HEK293 (cell line): ENCODE measurements around the gene OPTN.

Experiments used
- EGR2 ChIP-seq: fragments of 450-650 bp; formaldehyde crosslinking; IDR thresholded peaks from 2 replicates; pipeline ENCODE4 v1.5.1; 2016; ENCODE audit warnings: low read depth, missing biosample characterization, missing genetic modification characterization
- GLI2 ChIP-seq: fragments of 450-650 bp; formaldehyde crosslinking; IDR thresholded peaks from 2 replicates; pipeline ENCODE4; 2017; ENCODE audit warnings: missing biosample characterization, missing genetic modification characterization, low read depth, borderline replicate concordance
- GLIS1 ChIP-seq: fragments of 450-650 bp; formaldehyde crosslinking; IDR thresholded peaks from 2 replicates; pipeline ENCODE4 v1.5.1; 2016; ENCODE audit warnings: missing biosample characterization, missing genetic modification characterization
- KLF1 ChIP-seq: fragments of 450-650 bp; formaldehyde crosslinking; IDR thresholded peaks from 2 replicates; pipeline ENCODE4 v1.5.1; 2016; ENCODE audit warnings: missing biosample characterization, missing genetic modification characterization
- KLF8 ChIP-seq: fragments of 450-650 bp; formaldehyde crosslinking; IDR thresholded peaks from 2 replicates; pipeline ENCODE4 v1.5.1; 2016; ENCODE audit warnings: missing biosample characterization, missing genetic modification characterization
- KLF9 ChIP-seq: fragments of 450-650 bp; formaldehyde crosslinking; IDR thresholded peaks from 2 replicates; pipeline ENCODE4 v1.5.1; 2016; ENCODE audit warnings: missing biosample characterization, missing genetic modification characterization, low read depth
- SALL2 ChIP-seq: fragments of 450-650 bp; formaldehyde crosslinking; IDR thresholded peaks from 2 replicates; pipeline ENCODE4 v1.5.0; 2017; ENCODE audit warnings: missing biosample characterization, mild to moderate bottlenecking, missing genetic modification characterization, borderline replicate concordance
- SCRT1 ChIP-seq: fragments of 450-650 bp; formaldehyde crosslinking; IDR thresholded peaks from 2 replicates; pipeline ENCODE4 v1.5.1; 2016; ENCODE audit warnings: missing biosample characterization, missing genetic modification characterization, borderline replicate concordance
- ZBTB20 ChIP-seq: fragments of 450-650 bp; formaldehyde crosslinking; IDR thresholded peaks from 2 replicates; pipeline ENCODE4 v1.5.1; 2016; ENCODE audit warnings: missing biosample characterization, missing genetic modification characterization
- ZBTB48 ChIP-seq: fragments of 450-650 bp; formaldehyde crosslinking; IDR thresholded peaks from 2 replicates; pipeline ENCODE4 v1.5.1; 2016; ENCODE audit warnings: missing biosample characterization, missing genetic modification characterization
- ZFHX2 ChIP-seq: fragments of 450-650 bp; formaldehyde crosslinking; conservative IDR thresholded peaks from 2 replicates; pipeline ENCODE4 v1.5.1; 2016; ENCODE audit warnings: missing biosample characterization, missing genetic modification characterization
- ZNF112 ChIP-seq: fragments of 450-650 bp; formaldehyde crosslinking; IDR thresholded peaks from 2 replicates; pipeline ENCODE4 v1.5.0; 2017; ENCODE audit warnings: missing biosample characterization, missing genetic modification characterization
- ZNF138 ChIP-seq: fragments of 450-650 bp; formaldehyde crosslinking; IDR thresholded peaks from 2 replicates; pipeline ENCODE4 v1.5.1; 2016; ENCODE audit warnings: missing biosample characterization, missing genetic modification characterization, borderline replicate concordance
- ZNF292 ChIP-seq: fragments of 450-650 bp; formaldehyde crosslinking; IDR thresholded peaks from 2 replicates; pipeline ENCODE4 v1.5.1; 2016; ENCODE audit warnings: low read depth, missing biosample characterization, missing genetic modification characterization, borderline replicate concordance
- ZNF311 ChIP-seq: fragments of 450-650 bp; formaldehyde crosslinking; IDR thresholded peaks from 2 replicates; pipeline ENCODE4 v1.5.1; 2017; ENCODE audit warnings: missing biosample characterization, missing genetic modification characterization, borderline replicate concordance
- ZNF394 ChIP-seq: fragments of 450-650 bp; formaldehyde crosslinking; IDR thresholded peaks from 2 replicates; pipeline ENCODE4 v1.5.1; 2016; ENCODE audit warnings: missing biosample characterization, missing genetic modification characterization, mild to moderate bottlenecking, moderate library complexity, borderline replicate concordance
- ZNF398 ChIP-seq: fragments of 450-650 bp; formaldehyde crosslinking; IDR thresholded peaks from 2 replicates; pipeline ENCODE4 v1.5.1; 2017; ENCODE audit warnings: missing biosample characterization, missing genetic modification characterization
- ZNF488 ChIP-seq: fragments of 450-650 bp; formaldehyde crosslinking; IDR thresholded peaks from 2 replicates; pipeline ENCODE4 v1.5.1; 2016; ENCODE audit warnings: missing biosample characterization, missing genetic modification characterization
- ZNF561 ChIP-seq: fragments of 450-650 bp; IDR thresholded peaks from 2 replicates; pipeline ENCODE4 v1.5.1; 2018; ENCODE audit warnings: missing biosample characterization, missing genetic modification characterization, borderline replicate concordance
- ZNF654 ChIP-seq: fragments of 450-650 bp; formaldehyde crosslinking; IDR thresholded peaks from 2 replicates; pipeline ENCODE4 v1.5.1; 2016; ENCODE audit warnings: low read depth, missing biosample characterization, missing genetic modification characterization
- ZNF660 ChIP-seq: fragments of 450-650 bp; IDR thresholded peaks from 2 replicates; pipeline ENCODE4 v1.5.1; 2018; ENCODE audit warnings: missing biosample characterization, mild to moderate bottlenecking, missing genetic modification characterization
- ZNF777 ChIP-seq: fragments of 450-650 bp; formaldehyde crosslinking; IDR thresholded peaks from 2 replicates; pipeline ENCODE4 v1.5.1; 2017; ENCODE audit warnings: missing biosample characterization, missing genetic modification characterization, borderline replicate concordance
- ZNF791 ChIP-seq: fragments of 450-650 bp; formaldehyde crosslinking; IDR thresholded peaks from 2 replicates; pipeline ENCODE4 v1.5.1; 2016; ENCODE audit warnings: missing biosample characterization, missing genetic modification characterization
- TF ChIP-seq, protein P1 (sequence below): fragments of 450-650 bp; formaldehyde crosslinking; IDR thresholded peaks from 2 replicates; pipeline ENCODE4 v1.5.1; 2016; ENCODE audit warnings: missing biosample characterization, missing genetic modification characterization
- TF ChIP-seq, protein P2 (sequence below): fragments of 450-650 bp; formaldehyde crosslinking; IDR thresholded peaks from 2 replicates; pipeline ENCODE4 v1.5.1; 2016; ENCODE audit warnings: missing biosample characterization, missing genetic modification characterization
- TF ChIP-seq, protein P3 (sequence below): fragments of 450-650 bp; formaldehyde crosslinking; IDR thresholded peaks from 2 replicates; pipeline ENCODE4 v1.5.1; 2016; ENCODE audit warnings: missing biosample characterization, missing genetic modification characterization
- TF ChIP-seq, protein P4 (sequence below): fragments of 450-650 bp; formaldehyde crosslinking; IDR thresholded peaks from 2 replicates; pipeline ENCODE4 v1.5.1; 2016; ENCODE audit warnings: missing biosample characterization, missing genetic modification characterization

The OPTN gene

GRCh38 chr10:13099666-13100348 lies at the start of gene OPTN (continued):
- TF ChIP-seq KLF1 (tag by site-specific recombination) (peak; percentile 63), ZNF394 (tag by site-specific recombination) (0 out of 2 replicates have a peak, but pooled peaks have one; percentile 11), ZNF488 (tag by site-specific recombination) (no peak), ZNF138 (tag by site-specific recombination) (no peak), ZNF777 (no peak), SCRT1 (tag by site-specific recombination) (no peak), GLIS1 (peak; percentile 75), EGR2 (tag by site-specific recombination) (peak; percentile 63), ZBTB20 (tag by site-specific recombination) (peak; percentile 92), ZNF660 (tag by site-specific recombination) (peak; percentile 16; the same call in 1 of the 2 replicates), ZNF561 (tag by site-specific recombination) (0 out of 2 replicates have a peak, but pooled peaks have one; percentile 17), ZNF292 (no peak), ZFHX2 (peak; percentile 84), ZNF654 (peak; percentile 83), GLI2 (tag by site-specific recombination) (no peak), SALL2 (tag by site-specific recombination) (no peak), ZNF398 (peak; percentile 76), KLF9 (tag by site-specific recombination) (peak; percentile 57), ZNF311 (tag by site-specific recombination) (no peak), ZBTB48 (tag by site-specific recombination) (peak; percentile 66; the same call in 1 of the 2 replicates), KLF8 (tag by site-specific recombination) (peak; percentile 60), ZNF791 (tag by site-specific recombination) (no peak), ZNF112 (tag by site-specific recombination) (no peak)
- TF ChIP-seq, protein P1, sequence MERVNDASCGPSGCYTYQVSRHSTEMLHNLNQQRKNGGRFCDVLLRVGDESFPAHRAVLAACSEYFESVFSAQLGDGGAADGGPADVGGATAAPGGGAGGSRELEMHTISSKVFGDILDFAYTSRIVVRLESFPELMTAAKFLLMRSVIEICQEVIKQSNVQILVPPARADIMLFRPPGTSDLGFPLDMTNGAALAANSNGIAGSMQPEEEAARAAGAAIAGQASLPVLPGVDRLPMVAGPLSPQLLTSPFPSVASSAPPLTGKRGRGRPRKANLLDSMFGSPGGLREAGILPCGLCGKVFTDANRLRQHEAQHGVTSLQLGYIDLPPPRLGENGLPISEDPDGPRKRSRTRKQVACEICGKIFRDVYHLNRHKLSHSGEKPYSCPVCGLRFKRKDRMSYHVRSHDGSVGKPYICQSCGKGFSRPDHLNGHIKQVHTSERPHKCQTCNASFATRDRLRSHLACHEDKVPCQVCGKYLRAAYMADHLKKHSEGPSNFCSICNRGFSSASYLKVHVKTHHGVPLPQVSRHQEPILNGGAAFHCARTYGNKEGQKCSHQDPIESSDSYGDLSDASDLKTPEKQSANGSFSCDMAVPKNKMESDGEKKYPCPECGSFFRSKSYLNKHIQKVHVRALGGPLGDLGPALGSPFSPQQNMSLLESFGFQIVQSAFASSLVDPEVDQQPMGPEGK (tag by site-specific recombination) = peak; percentile 19; the same call in 1 of the 2 replicates
- TF ChIP-seq, protein P2, sequence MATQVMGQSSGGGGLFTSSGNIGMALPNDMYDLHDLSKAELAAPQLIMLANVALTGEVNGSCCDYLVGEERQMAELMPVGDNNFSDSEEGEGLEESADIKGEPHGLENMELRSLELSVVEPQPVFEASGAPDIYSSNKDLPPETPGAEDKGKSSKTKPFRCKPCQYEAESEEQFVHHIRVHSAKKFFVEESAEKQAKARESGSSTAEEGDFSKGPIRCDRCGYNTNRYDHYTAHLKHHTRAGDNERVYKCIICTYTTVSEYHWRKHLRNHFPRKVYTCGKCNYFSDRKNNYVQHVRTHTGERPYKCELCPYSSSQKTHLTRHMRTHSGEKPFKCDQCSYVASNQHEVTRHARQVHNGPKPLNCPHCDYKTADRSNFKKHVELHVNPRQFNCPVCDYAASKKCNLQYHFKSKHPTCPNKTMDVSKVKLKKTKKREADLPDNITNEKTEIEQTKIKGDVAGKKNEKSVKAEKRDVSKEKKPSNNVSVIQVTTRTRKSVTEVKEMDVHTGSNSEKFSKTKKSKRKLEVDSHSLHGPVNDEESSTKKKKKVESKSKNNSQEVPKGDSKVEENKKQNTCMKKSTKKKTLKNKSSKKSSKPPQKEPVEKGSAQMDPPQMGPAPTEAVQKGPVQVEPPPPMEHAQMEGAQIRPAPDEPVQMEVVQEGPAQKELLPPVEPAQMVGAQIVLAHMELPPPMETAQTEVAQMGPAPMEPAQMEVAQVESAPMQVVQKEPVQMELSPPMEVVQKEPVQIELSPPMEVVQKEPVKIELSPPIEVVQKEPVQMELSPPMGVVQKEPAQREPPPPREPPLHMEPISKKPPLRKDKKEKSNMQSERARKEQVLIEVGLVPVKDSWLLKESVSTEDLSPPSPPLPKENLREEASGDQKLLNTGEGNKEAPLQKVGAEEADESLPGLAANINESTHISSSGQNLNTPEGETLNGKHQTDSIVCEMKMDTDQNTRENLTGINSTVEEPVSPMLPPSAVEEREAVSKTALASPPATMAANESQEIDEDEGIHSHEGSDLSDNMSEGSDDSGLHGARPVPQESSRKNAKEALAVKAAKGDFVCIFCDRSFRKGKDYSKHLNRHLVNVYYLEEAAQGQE (tag by site-specific recombination) = no peak
- TF ChIP-seq, protein P3, sequence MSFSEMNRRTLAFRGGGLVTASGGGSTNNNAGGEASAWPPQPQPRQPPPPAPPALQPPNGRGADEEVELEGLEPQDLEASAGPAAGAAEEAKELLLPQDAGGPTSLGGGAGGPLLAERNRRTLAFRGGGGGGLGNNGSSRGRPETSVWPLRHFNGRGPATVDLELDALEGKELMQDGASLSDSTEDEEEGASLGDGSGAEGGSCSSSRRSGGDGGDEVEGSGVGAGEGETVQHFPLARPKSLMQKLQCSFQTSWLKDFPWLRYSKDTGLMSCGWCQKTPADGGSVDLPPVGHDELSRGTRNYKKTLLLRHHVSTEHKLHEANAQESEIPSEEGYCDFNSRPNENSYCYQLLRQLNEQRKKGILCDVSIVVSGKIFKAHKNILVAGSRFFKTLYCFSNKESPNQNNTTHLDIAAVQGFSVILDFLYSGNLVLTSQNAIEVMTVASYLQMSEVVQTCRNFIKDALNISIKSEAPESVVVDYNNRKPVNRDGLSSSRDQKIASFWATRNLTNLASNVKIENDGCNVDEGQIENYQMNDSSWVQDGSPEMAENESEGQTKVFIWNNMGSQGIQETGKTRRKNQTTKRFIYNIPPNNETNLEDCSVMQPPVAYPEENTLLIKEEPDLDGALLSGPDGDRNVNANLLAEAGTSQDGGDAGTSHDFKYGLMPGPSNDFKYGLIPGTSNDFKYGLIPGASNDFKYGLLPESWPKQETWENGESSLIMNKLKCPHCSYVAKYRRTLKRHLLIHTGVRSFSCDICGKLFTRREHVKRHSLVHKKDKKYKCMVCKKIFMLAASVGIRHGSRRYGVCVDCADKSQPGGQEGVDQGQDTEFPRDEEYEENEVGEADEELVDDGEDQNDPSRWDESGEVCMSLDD (tag by site-specific recombination) = no peak
- TF ChIP-seq, protein P4, sequence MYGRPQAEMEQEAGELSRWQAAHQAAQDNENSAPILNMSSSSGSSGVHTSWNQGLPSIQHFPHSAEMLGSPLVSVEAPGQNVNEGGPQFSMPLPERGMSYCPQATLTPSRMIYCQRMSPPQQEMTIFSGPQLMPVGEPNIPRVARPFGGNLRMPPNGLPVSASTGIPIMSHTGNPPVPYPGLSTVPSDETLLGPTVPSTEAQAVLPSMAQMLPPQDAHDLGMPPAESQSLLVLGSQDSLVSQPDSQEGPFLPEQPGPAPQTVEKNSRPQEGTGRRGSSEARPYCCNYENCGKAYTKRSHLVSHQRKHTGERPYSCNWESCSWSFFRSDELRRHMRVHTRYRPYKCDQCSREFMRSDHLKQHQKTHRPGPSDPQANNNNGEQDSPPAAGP = peak; percentile 47; the same call in 1 of the 2 replicates
